Ishikawa (cell line): ENCODE data around the gene WNK1.

Experiments
- CEBPB ChIP-seq: IDR thresholded peaks from 2 replicates; pipeline ENCODE4 v1.6.1; 2012
- CREB1 ChIP-seq: IDR thresholded peaks from 2 replicates; pipeline ENCODE4 v1.6.1; 2012; ENCODE audit warnings: low read depth
- EGR1 ChIP-seq: IDR thresholded peaks from 2 replicates; pipeline ENCODE4 v1.6.1; 2012
- EP300 ChIP-seq: IDR thresholded peaks from 2 replicates; pipeline ENCODE4 v1.6.1; 2012; ENCODE audit warnings: borderline replicate concordance
- FOXM1 ChIP-seq: IDR thresholded peaks from 2 replicates; pipeline ENCODE4 v1.6.1; 2012; ENCODE audit warnings: low read depth, borderline replicate concordance
- NFIC ChIP-seq: IDR thresholded peaks from 2 replicates; pipeline ENCODE4 v1.6.1; 2012
- RAD21 ChIP-seq: IDR thresholded peaks from 2 replicates; pipeline ENCODE4 v1.6.1; 2012; ENCODE audit warnings: low read depth
- TAF1 ChIP-seq: IDR thresholded peaks from 2 replicates; pipeline ENCODE4 v1.6.1; 2012; ENCODE audit warnings: low read depth, mild to moderate bottlenecking
- TCF12 ChIP-seq: IDR thresholded peaks from 2 replicates; pipeline ENCODE4 v1.6.1; 2012; ENCODE audit warnings: low read depth
- TEAD4 ChIP-seq: IDR thresholded peaks from 2 replicates; pipeline ENCODE4 v1.6.1; 2012
- YY1 ChIP-seq: IDR thresholded peaks from 2 replicates; pipeline ENCODE4 v1.6.1; 2012; ENCODE audit warnings: low read depth
- ZBTB7A ChIP-seq: IDR thresholded peaks from 2 replicates; pipeline ENCODE4 v1.6.1; 2012; ENCODE audit warnings: low read depth
- TF ChIP-seq, protein P1 (sequence below): IDR thresholded peaks from 2 replicates; pipeline ENCODE4 v1.6.1; 2012
- TF ChIP-seq, protein P2 (sequence below): IDR thresholded peaks from 2 replicates; pipeline ENCODE4 v1.6.1; 2012; ENCODE audit warnings: low read depth, mild to moderate bottlenecking
- TF ChIP-seq, protein P3 (sequence below): IDR thresholded peaks from 2 replicates; pipeline ENCODE4 v1.6.1; 2012

The WNK1 gene

DNA sequence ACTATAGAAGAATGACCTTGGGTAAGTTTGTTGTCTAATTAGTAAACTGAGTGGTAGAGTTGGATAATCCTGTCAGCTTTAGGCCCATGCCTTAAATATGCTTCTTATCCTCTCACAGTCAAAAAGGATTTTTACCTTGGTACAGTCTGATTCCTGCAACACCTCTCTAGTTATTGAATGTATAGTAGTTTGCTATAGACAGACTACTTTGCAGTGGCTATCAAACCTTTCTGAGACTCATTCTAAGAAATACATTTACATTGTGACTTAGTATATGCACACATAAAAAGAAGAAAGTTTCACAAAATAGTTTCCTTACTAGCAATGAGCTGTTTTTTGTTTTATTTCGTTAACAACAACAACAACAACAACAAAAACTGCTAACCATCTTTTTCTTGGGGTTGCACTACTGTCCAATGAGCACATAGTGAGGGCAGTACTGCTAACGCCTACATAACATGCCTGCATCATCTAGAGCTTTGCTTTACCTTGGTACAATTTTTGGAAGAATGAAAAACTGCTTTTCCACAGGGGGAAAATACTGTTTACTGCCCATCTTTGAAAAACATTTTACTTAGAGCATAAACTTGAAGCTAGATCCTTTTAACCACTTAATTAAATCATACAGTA lies 28.5 kb downstream of the WNK1 start:
- TF ChIP-seq TEAD4: no peak
- no peak for TF ChIP-seq ZBTB7A
- no peak for TF ChIP-seq YY1
- no peak for TF ChIP-seq FOXM1
- TF ChIP-seq, protein P1, sequence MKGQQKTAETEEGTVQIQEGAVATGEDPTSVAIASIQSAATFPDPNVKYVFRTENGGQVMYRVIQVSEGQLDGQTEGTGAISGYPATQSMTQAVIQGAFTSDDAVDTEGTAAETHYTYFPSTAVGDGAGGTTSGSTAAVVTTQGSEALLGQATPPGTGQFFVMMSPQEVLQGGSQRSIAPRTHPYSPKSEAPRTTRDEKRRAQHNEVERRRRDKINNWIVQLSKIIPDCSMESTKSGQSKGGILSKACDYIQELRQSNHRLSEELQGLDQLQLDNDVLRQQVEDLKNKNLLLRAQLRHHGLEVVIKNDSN: no peak
- no peak for TF ChIP-seq EGR1
- no peak for TF ChIP-seq NFIC
- TF ChIP-seq CREB1: no peak
- TF ChIP-seq RAD21: no peak
- no peak for TF ChIP-seq CEBPB
- no peak for TF ChIP-seq TAF1

DNA sequence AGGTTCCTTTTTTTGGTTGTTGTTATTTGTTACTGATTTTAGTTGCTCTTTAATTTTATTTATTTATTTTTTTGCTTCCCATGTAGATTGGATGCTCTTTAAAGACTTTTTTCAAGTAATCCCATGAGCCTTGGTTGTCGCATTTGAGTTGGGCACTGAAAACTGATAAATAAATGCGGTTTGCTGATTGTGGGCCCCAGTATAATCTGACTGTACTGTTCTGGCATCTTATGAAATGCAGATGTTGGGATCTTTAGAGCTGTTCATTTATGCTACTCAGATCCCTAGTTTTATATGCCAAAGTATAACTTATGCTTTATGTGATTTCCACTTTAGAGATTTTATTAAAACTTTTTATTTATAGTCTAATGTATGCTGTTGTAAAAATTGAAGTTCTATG lies 33.3 kb downstream of the WNK1 start:
- TF ChIP-seq, protein P2, sequence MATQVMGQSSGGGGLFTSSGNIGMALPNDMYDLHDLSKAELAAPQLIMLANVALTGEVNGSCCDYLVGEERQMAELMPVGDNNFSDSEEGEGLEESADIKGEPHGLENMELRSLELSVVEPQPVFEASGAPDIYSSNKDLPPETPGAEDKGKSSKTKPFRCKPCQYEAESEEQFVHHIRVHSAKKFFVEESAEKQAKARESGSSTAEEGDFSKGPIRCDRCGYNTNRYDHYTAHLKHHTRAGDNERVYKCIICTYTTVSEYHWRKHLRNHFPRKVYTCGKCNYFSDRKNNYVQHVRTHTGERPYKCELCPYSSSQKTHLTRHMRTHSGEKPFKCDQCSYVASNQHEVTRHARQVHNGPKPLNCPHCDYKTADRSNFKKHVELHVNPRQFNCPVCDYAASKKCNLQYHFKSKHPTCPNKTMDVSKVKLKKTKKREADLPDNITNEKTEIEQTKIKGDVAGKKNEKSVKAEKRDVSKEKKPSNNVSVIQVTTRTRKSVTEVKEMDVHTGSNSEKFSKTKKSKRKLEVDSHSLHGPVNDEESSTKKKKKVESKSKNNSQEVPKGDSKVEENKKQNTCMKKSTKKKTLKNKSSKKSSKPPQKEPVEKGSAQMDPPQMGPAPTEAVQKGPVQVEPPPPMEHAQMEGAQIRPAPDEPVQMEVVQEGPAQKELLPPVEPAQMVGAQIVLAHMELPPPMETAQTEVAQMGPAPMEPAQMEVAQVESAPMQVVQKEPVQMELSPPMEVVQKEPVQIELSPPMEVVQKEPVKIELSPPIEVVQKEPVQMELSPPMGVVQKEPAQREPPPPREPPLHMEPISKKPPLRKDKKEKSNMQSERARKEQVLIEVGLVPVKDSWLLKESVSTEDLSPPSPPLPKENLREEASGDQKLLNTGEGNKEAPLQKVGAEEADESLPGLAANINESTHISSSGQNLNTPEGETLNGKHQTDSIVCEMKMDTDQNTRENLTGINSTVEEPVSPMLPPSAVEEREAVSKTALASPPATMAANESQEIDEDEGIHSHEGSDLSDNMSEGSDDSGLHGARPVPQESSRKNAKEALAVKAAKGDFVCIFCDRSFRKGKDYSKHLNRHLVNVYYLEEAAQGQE: no peak
- TF ChIP-seq EGR1 (no peak), TAF1 (no peak), CEBPB (no peak), RAD21 (no peak), TCF12 (no peak), CREB1 (no peak), ZBTB7A (no peak), NFIC (no peak), TEAD4 (no peak), EP300 (no peak), YY1 (no peak), FOXM1 (no peak)
- TF ChIP-seq, protein P1: no peak
- TF ChIP-seq, protein P3, sequence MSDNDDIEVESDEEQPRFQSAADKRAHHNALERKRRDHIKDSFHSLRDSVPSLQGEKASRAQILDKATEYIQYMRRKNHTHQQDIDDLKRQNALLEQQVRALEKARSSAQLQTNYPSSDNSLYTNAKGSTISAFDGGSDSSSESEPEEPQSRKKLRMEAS: no peak

DNA sequence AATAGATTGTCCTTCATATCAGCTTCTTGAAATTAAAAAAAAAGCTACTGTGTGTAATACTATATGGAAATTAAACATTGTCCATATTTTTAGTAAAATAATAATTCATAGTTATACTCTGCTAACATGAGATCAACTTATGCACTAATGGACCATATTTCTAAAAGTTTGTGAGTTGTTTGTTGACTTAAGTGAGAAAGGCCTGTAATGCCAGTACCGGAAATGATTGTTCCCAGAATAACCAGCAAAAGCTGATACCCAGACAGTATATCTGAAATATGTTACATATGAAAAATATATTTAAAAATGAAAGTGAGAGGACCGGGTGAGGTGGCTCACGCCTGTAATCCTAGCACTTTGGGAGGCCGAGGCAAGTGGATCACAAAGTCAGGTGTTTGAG lies 35.9 kb downstream of the WNK1 start:
- TF ChIP-seq TAF1 (no peak), ZBTB7A (no peak), EGR1 (no peak), TCF12 (no peak), NFIC (no peak), FOXM1 (no peak)
- TF ChIP-seq, protein P3: no peak
- TF ChIP-seq, protein P1: no peak

DNA sequence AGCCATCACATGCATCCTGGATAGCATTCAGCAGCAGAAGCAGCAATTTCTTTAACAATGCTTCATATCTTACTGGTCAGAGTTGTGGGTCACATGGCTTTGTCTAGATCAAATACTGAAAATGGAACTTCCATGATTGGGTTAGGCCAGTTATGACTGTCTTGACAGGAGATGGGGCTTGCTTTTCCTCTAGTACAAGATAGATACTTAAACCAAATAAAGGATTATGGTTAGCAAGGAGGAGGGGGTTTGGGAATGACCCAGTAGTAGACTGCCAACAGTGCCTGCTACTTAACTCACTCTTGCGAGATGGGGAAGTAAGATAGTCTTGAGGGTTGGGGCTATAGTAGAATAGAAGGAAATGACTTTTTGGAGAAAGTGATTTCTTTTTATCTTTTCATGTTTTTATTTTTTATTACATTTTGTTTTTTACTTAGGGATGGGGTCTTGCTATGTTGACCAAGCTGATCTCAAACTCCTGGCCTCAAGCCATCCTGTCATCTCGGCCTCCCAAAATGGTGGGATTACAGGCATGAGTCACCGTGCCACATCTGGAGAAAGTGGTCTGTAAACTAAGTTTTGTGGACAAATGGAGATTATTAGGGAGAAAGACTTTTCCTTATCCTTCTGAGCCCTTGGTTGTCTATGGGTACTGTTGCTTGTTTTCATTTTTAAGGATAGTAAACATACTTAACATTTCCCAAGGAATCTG lies 37.6 kb downstream of the WNK1 start:
- TF ChIP-seq YY1: no peak
- no peak for TF ChIP-seq EP300
- no peak for TF ChIP-seq TAF1
- TF ChIP-seq, protein P1: no peak
- TF ChIP-seq CEBPB: no peak
- TF ChIP-seq CREB1: no peak
- TF ChIP-seq, protein P2: no peak
- no peak for TF ChIP-seq FOXM1
- TF ChIP-seq ZBTB7A: no peak
- TF ChIP-seq, protein P3: no peak

DNA sequence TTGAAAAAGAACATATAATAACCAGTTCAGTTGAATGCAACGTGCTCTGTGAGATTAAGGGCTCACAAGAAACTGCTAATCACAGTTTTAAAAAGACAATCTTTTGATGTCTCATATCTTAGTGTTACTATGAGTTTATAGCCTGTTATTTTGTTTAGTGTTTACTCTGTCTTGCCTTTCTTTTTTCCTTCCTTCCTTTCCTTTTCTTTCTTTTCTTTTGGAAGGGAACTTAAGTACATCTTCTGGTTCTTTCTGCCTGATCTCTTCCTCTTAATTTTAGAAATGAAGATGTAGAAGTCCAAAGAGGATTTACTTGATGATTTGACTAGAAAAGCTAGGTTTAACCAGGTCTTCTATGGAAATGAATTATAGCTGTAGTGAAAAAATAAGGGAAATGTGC lies 38.2 kb downstream of the WNK1 start:
- TF ChIP-seq FOXM1 (no peak), YY1 (no peak), TAF1 (no peak), EP300 (no peak), NFIC (no peak), EGR1 (no peak), TCF12 (no peak), CEBPB (no peak), TEAD4 (no peak), CREB1 (no peak), RAD21 (no peak)
- TF ChIP-seq, protein P1: no peak
- TF ChIP-seq, protein P2: no peak
- TF ChIP-seq, protein P3: no peak
